ENCODE measurements around the gene PRAME. TPM values are rescaled to one million over a fixed set of nuclear protein-coding genes. Genes with fewer than 3 reads are reported as not detected.

The PRAME gene
- total and polyA plus RNA-seq, 12 donors: 0.22 to 0.49 (median 0.41) TPM; not detected in 8

- Histone ChIP-seq H3K9me3 (peaks cover 0 to 7% (median 0%) of the 10 kb centered on the region in 11 donors), H3K36me3 (no peaks in the 10 kb centered on the region), H3K27ac (no peak overlapping the region), H3K4me3 (no peak overlapping the region), H3K27me3 (peaks cover 0 to 49% (median 36%) of the 10 kb centered on the region in 7 donors), H3K4me1 (no peaks in the 10 kb centered on the region)
- ATAC-seq (no peak), DNase-seq (no peak)
- intact Hi-C loops (cut with DNase I): no loop called here
- 74 to 86% methylated on average over 5 of the region's 5 CpGs for WGBS, 2 donors
- TF ChIP-seq CTCF (IDR thresholded peaks at IDR 0.05): no peak
Measured at GRCh38 chr22:22569218-22569617, 10.2 kb upstream of the PRAME start.

GRCh38 chr22:22565981-22566380, 6.9 kb upstream of the PRAME start:
- no peak for DNase-seq
- intact Hi-C loops (cut with DNase I): no loop called here
- no peaks in the 10 kb centered on the region for H3K36me3 ChIP-seq
- H3K4me3 ChIP-seq: no peak overlapping the region
- H3K27ac ChIP-seq: no peak overlapping the region
- no peak for TF ChIP-seq CTCF (IDR thresholded peaks at IDR 0.05)
- 86 to 94% methylated on average over 2 of the region's 2 CpGs for WGBS, 2 donors
- no peak for ATAC-seq
- H3K4me1 ChIP-seq: no peaks in the 10 kb centered on the region
- H3K27me3 ChIP-seq: peaks cover 0 to 30% (median 23%) of the 10 kb centered on the region in 7 donors
- H3K9me3 ChIP-seq: peaks cover 0 to 7% (median 0%) of the 10 kb centered on the region in 11 donors

GRCh38 chr22:22558071-22558971, 744 bp downstream of the PRAME start:
- ATAC-seq: no peak
- no peaks in the 10 kb centered on the region for H3K9me3 ChIP-seq
- no peak overlapping the region for H3K4me3 ChIP-seq
- peaks cover 0 to 11% (median 0%) of the 10 kb centered on the region in 9 donors for H3K4me1 ChIP-seq
- 84 to 86% methylated on average over 24 to 25 of the region's 25 CpGs for WGBS, 2 donors
- intact Hi-C loops (cut with DNase I): no loop called here
- no peaks in the 10 kb centered on the region for H3K36me3 ChIP-seq
- TF ChIP-seq CTCF (IDR thresholded peaks at IDR 0.05): no peak
- DNase-seq: no peak
- no peak overlapping the region for H3K27ac ChIP-seq
- no peaks in the 10 kb centered on the region for H3K27me3 ChIP-seq

- Histone ChIP-seq H3K27ac (no peak overlapping the region), H3K9me3 (no peaks in the 10 kb centered on the region), H3K4me3 (no peak overlapping the region), H3K4me1 (peaks cover 0 to 11% (median 0%) of the 10 kb centered on the region in 9 donors), H3K27me3 (no peaks in the 10 kb centered on the region), H3K36me3 (no peaks in the 10 kb centered on the region)
- intact Hi-C loops (cut with DNase I): no loop called here
- no peak for ATAC-seq
- DNase-seq: no peak
- TF ChIP-seq CTCF (IDR thresholded peaks at IDR 0.05): no peak
- 91 to 92% methylated on average over 37 to 38 of the region's 38 CpGs for WGBS, 2 donors
Measured at GRCh38 chr22:22556995-22557925, 1.8 kb downstream of the PRAME start.
